Tibial artery (tissue), 4 donors: ENCODE measurements around the gene SLC27A1.

Experiments used
- DNase-seq, 2 donors: peaks; one replicate each; pipeline ENCODE4 v3.0.0-alpha.2; 2019
- H3K27ac ChIP-seq, 2 donors: fragments of 200-600 bp; sonication (generic) in 1 of 2; 1 replicate in 1 of 2; 2 replicates in 1 of 2; pipeline ENCODE4 v1.5.1; 2018 to 2019; ENCODE audit warnings: mild to moderate bottlenecking in 1 of 2
- H3K27me3 ChIP-seq, 2 donors: fragments of 200-600 bp; sonication (generic) in 1 of 2; one replicate each; pipeline versions ENCODE4 v1.5.1 to v1.6.0; 2016 to 2019
- H3K36me3 ChIP-seq, 3 donors: fragments of 200-600 bp; sonication (generic) in 2 of 3; one replicate each; pipeline ENCODE4 v1.5.1; 2016 to 2019; ENCODE audit warnings: mild to moderate bottlenecking in 2 of 3
- H3K4me1 ChIP-seq, 4 donors: fragments of 200-600 bp; sonication (generic) in 2 of 4; 1 replicate in 3 of 4; 2 replicates in 1 of 4; pipeline ENCODE4 v1.5.1; 2016 to 2019
- H3K4me3 ChIP-seq, 2 donors: fragments of 200-600 bp; sonication (generic) in 1 of 2; 1 replicate in 1 of 2; 2 replicates in 1 of 2; pipeline ENCODE4 v1.5.1; 2018 to 2019; ENCODE audit warnings: mild to moderate bottlenecking in 2 of 2
- H3K9me3 ChIP-seq, 3 donors: fragments of 200-600 bp; sonication (generic) in 1 of 3; one replicate each; pipeline ENCODE4 v1.5.1; 2016 to 2019
- CTCF ChIP-seq, 2 experiments: fragments of 200-600 bp in 1 of 2; fragments of 450-650 bp in 1 of 2; IDR thresholded peaks; one replicate each; pipeline ENCODE4 v1.5.1; 2017 to 2019; ENCODE audit warnings: antibody characterized with exemption in 2 of 2, mild to moderate bottlenecking in 1 of 2, moderate library complexity in 1 of 2
- intact Hi-C: fragments of 100-400 bp; cut with DNase I; formaldehyde crosslinking; loops from one replicate; pipeline ENCODE4 v1.15.0; 2023; ENCODE audit warnings: low total_unique reads

The SLC27A1 gene

GRCh38 chr19:17541184-17541759 lies 70.9 kb downstream of the SLC27A1 start:
- H3K27me3 ChIP-seq, result peaks cover 0 to 14% of the 10 kb centered on the region in 2 donors
- no peak for DNase-seq
- no peak for TF ChIP-seq CTCF (IDR thresholded peaks at IDR 0.05)
- H3K4me3 ChIP-seq, result no peak overlapping the region
- H3K36me3 ChIP-seq, result no peaks in the 10 kb centered on the region
- no peaks in the 10 kb centered on the region for H3K9me3 ChIP-seq
- H3K27ac ChIP-seq, result no peak overlapping the region
- intact Hi-C loops, result no loop called here
- H3K4me1 ChIP-seq, result peaks cover 0 to 15% (median 13%) of the 10 kb centered on the region in 4 donors

GRCh38 chr19:17542042-17542441 lies 71.7 kb downstream of the SLC27A1 start:
- TF ChIP-seq CTCF (IDR thresholded peaks at IDR 0.05), result no peak
- Histone ChIP-seq H3K9me3 (no peaks in the 10 kb centered on the region), H3K4me3 (no peak overlapping the region), H3K4me1 (peaks cover 0 to 15% (median 13%) of the 10 kb centered on the region in 4 donors), H3K27ac (no peak overlapping the region), H3K36me3 (no peaks in the 10 kb centered on the region), H3K27me3 (peaks cover 0 to 10% of the 10 kb centered on the region in 2 donors)
- intact Hi-C loops, result no loop called here
- DNase-seq, result no peak

GRCh38 chr19:17542793-17543582 lies 72.7 kb downstream of the SLC27A1 start:
- H3K4me3 ChIP-seq, result no peak overlapping the region
- TF ChIP-seq CTCF (IDR thresholded peaks at IDR 0.05), result no peak
- H3K27me3 ChIP-seq, result peaks cover 0 to 5% of the 10 kb centered on the region in 2 donors
- intact Hi-C loops, result no loop called here
- peaks cover 0 to 15% (median 13%) of the 10 kb centered on the region in 4 donors for H3K4me1 ChIP-seq
- H3K9me3 ChIP-seq, result no peaks in the 10 kb centered on the region
- H3K27ac ChIP-seq, result no peak overlapping the region
- no peaks in the 10 kb centered on the region for H3K36me3 ChIP-seq
- no peak for DNase-seq

GRCh38 chr19:17543986-17544385 lies 73.7 kb downstream of the SLC27A1 start:
- TF ChIP-seq CTCF (IDR thresholded peaks at IDR 0.05), result no peak
- no peaks in the 10 kb centered on the region for H3K9me3 ChIP-seq
- DNase-seq, result no peak

GRCh38 chr19:17544418-17544817 lies 74.1 kb downstream of the SLC27A1 start:
- Histone ChIP-seq H3K9me3 (no peaks in the 10 kb centered on the region), H3K4me3 (no peak overlapping the region), H3K36me3 (no peaks in the 10 kb centered on the region), H3K27ac (no peak overlapping the region), H3K27me3 (no peaks in the 10 kb centered on the region), H3K4me1 (peaks cover 0 to 6% (median 4%) of the 10 kb centered on the region in 4 donors)
- DNase-seq, result no peak
- TF ChIP-seq CTCF (IDR thresholded peaks at IDR 0.05), result no peak
- intact Hi-C loops, result no loop called here

More at GRCh38 chr19:17543986-17544385, 73.7 kb downstream of the SLC27A1 start:
- Histone ChIP-seq H3K27me3 (peaks cover 0 to 2% of the 10 kb centered on the region in 2 donors), H3K4me3 (no peak overlapping the region), H3K36me3 (no peaks in the 10 kb centered on the region), H3K27ac (no peak overlapping the region), H3K4me1 (peaks cover 0 to 11% (median 8%) of the 10 kb centered on the region in 4 donors)
- intact Hi-C loops, result no loop called here
